GM19467 (cell line): Measurements from ENCODE around the gene ESRP2.

Experiments used
- ATAC-seq: cut with Tn5 transposase; IDR thresholded peaks from one replicate; pipeline ENCODE4 v1.9.1; 2021; ENCODE audit warnings: mild to moderate bottlenecking, moderate library complexity; ENCODE audit not compliant: unreplicated experiment

Gene ESRP2

GRCh38 chr16:68235887-68236136, at the start of gene ESRP2:
Gene ESRP2, minus strand, starts transcription at chr16:68236127. Its CDS starts 82 bp downstream, at chr16:68236045.
- no peak for ATAC-seq

- no peak for ATAC-seq
Observed at GRCh38 chr16:68285683-68286082, 49.8 kb upstream of the ESRP2 start.

- no peak for ATAC-seq
Observed at GRCh38 chr16:68284847-68285246, 48.9 kb upstream of the ESRP2 start.

- ATAC-seq, result peak; percentile 39
Observed at GRCh38 chr16:68283801-68284598, 48.1 kb upstream of the ESRP2 start.

GRCh38 chr16:68283346-68283745, 47.4 kb upstream of the ESRP2 start:
- no peak for ATAC-seq

- no peak for ATAC-seq
Observed at GRCh38 chr16:68282064-68282452, 46.1 kb upstream of the ESRP2 start.

- ATAC-seq, result no peak
Observed at GRCh38 chr16:68281368-68282063, 45.6 kb upstream of the ESRP2 start.

- ATAC-seq, result no peak
Observed at GRCh38 chr16:68279726-68280558, 44.0 kb upstream of the ESRP2 start.

GRCh38 chr16:68276223-68276622, 40.3 kb upstream of the ESRP2 start:
- no peak for ATAC-seq

GRCh38 chr16:68275611-68276191, 39.8 kb upstream of the ESRP2 start:
- peak; percentile 53 for ATAC-seq

- ATAC-seq, result no peak
Observed at GRCh38 chr16:68274441-68274840, 38.5 kb upstream of the ESRP2 start.

GRCh38 chr16:68273896-68274295, 38.0 kb upstream of the ESRP2 start:
- ATAC-seq, result no peak

- ATAC-seq, result no peak
Observed at GRCh38 chr16:68273459-68273858, 37.5 kb upstream of the ESRP2 start.

GRCh38 chr16:68272507-68273209, 36.7 kb upstream of the ESRP2 start:
- no peak for ATAC-seq

- no peak for ATAC-seq
Observed at GRCh38 chr16:68270353-68270752, 34.4 kb upstream of the ESRP2 start.

- ATAC-seq, result no peak
Observed at GRCh38 chr16:68269793-68270192, 33.9 kb upstream of the ESRP2 start.

- no peak for ATAC-seq
Observed at GRCh38 chr16:68267612-68268405, 31.9 kb upstream of the ESRP2 start.

- no peak for ATAC-seq
Observed at GRCh38 chr16:68265078-68265920, 29.4 kb upstream of the ESRP2 start.
